Limb (tissue), 2 donors: ENCODE results near the gene MEI4.
"Not testable (repeated sequence)": the region's sequence is repeated elsewhere in the genome, so short reads cannot be mapped to it uniquely, and the experiment has no call there.

ENCODE experiments used
- DNase-seq, 2 donors: peaks; one replicate each; pipeline ENCODE4 v3.0.0-alpha.2; 2016; ENCODE audit errors: extremely low spot score in 2 of 2

Gene MEI4

DNA sequence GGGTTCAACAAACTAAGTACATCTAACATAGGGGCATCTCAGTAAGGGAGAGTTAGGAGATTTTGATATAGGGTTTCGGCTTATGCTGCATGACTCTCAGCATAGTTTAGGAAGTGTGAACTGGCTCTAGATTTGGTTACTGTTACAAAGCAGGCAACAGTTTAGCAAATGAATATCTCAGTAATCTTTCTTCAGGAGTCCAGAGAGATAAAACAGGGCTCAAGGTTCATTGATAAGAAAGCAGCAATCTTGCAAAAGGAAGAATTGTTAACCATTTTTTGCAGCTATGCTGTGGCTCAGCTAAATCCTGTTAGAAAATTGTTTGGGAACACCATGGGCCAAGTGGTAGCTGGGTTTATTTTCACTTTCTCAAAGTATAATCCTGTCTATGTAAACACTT is 161.3 kb downstream of the MEI4 start:
- DNase-seq, result no peak

DNA sequence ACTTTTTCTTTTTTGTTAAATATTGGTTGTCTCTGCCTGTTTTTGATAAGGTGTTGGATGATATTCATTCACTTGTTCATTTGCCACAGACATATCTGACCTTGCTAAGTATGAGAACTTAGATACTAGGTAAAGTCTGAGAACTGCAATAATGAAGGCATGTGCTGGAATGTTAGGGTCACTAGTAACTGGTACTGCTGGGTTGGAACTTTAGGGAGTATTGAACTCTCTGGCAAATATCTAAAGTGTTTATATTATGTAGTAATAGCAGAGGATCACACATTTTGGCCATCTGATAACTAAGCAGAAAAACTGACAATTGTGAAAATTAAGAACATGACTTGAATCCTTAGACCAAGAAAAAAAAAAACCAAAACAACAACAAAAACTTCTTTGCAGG is 162.7 kb downstream of the MEI4 start:
- no peak for DNase-seq

DNA sequence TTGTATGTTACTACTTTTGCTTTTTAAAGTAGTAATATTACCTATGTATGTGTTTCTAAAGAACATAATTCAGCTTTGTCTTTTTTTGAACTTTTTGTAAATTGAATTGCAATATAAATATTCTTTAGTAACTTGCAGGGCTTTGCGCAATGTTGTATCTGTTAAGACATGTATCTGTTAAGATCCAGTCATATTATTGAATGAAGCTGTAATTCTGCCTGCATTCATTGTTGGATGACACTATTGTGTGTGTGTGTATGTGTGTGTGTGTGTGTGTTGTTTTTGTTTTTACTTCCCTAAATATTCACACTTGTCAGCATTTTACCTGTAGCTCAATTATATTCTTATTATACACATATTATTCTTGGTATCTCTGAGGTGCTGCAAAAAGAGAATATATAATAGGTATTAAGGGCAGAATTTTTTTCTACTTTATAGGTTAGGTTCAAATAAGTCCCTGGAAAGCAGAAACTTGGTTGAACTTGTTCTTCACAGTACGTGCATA is 164.0 kb downstream of the MEI4 start:
- no peak for DNase-seq

DNA sequence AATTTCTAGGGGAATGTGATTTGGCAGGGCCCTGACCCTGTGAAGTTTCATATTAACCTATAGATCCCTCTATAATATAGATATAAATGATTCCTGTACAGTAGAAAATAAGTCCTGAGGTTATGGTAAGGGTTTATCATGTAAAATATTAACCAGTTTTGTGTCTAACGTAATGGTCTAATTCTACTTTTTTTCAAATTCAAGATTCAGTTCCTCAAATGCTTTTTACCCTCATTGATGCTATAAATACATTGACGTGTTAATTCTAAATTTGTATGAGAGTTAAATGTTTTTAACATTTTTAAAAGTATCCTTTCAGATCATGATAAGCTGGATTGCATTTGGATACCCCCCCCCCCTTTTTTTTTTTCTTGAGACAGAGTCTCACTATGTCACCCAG is 169.4 kb downstream of the MEI4 start:
- no peak for DNase-seq

DNA sequence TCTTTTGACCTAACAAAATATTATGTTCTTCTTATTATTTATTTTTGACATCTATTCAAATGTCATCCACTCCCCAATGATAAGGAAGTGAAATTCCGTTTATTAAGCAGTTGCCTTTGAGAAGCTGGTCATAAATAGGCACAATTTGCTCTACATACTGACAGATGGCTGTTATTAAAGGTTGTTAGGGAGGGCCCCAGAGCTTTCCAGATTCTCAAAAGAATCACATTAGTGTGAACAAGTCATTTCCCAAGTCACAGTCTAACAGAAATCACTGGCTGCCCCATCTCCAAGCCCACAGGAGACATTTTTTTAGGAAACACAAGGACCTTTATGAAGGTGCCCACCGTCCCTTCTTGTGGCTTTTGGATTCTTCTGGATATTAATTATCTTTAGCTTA is 172.4 kb downstream of the MEI4 start:
- no peak for DNase-seq

DNA sequence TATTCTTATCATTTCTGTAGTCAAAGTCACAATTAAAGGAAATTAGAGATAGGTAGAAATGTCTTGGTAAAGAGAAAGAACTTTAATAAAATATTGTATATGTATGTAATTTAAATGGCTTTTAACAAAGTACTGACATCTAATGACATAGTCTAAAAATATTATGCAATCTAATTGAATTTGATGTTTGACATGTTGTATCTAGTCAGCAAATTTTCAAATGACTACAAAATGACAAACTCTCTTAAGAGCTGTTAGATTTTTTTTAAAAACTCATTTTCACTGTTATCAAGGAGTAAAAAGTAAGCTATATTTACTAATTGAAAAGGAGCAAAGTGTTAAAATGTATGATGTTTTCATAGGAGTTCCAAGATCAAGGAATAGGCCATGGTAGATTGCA is 176.9 kb downstream of the MEI4 start:
- DNase-seq, result no peak

DNA sequence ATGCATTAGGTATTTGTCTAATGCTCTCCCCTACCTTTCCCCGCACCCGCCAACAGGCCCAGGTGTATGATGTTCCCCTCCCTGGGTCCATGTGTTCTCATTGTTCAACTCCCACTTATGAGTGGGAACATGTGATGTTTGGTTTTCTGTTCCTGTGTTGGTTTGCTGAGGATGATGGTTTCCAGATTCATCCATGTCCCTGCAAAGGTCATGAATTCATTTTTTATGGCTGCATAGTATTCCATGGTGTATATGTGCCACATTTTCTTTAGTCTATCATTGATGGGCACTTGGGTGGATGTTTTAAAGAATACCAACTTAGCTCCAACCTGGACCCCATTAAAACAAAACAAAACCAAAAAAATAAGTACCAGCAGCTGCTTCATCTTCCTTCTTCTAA is 180.9 kb downstream of the MEI4 start:
- DNase-seq, result not testable (repeated sequence)

DNA sequence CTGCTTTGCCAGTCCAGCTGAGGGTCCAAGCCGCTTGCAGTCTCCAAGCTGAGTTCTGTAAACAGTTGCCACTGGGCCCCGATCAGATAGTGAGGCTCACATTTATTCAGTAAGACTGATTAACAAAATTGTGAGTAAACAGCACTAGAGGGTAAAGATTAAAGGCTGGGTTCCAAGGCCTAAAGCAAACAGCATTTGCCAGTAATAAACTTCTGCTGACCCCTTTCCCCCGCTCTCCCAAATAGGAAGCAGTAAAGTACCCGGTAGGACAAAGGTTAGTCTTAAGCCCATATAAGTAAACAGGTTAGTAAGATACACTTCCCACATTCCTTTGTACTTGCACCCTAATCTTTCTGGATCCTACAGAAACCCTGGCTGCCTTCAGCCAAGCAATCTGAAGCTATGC is 181.8 kb downstream of the MEI4 start:
- DNase-seq, result no peak

DNA sequence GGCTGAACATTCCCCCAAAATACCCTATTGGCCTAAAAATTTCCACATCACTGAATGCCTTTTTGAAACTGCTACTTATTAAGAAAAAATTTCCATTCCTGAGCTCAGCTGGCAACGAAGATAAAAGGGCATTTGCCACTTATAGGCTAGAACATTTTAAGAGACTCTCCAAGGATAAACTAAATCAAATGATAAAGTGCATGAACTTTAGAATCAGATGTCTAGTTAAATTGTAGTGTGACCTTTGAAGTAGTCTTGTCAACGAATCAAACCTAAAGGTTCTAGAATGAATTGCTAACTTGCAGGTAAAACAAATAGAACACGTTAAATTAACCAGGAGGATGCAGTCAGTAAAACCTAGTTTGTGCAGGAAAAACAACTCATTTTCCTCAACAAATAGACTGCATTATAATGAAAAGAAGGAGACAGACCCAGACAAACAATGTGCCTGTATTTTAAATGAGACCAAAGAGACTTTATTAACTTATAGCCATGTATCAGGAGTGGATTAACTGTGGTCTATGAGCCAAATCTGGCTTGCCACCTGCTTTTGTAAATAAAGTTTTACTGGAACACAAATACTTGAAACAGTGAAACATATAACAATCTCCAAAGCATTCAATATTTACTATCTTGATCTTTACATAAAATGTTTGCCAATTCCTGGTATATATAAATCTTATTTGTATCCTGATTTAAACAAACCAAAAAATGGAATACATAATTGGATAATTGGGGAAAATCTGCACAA is 184.4 kb downstream of the MEI4 start:
- no peak for DNase-seq

DNA sequence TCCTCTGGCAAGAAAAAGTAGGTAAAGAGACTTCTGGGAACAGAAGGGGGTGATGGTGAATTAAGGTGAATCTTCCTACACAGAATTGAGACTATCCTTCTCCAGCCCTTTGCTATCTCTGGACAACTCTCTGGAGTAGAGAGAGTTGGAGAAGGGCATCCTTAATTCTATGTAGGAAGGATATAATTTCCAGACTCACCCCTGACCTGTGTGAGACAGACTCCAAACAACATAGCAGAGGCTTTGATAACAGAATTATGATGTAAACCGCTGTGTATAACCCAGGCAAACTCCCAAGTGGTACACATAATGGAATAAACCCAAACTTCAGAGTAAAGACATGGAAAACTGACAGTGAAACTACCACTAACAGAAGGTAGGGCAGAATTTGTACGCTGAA is 186.5 kb downstream of the MEI4 start:
- no peak for DNase-seq

DNA sequence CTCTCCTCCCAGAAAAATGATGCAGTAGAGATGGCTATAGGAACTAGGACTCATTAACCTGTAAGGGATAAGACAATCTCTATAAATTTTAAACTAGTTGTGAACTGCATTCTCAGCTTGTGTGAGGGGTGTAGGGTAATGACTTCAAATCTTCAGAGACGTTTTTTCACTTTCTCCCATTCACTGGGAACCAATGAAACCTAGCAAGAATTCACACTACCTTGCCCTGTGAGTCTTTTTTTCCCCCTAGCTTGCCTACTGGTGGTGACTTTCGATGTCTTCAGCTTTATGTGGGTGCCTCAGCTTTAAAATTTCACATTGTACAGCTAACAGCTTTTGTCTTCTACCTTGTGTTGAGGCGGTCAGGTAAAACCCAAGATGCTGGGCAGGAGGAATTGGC is 192.0 kb downstream of the MEI4 start:
- DNase-seq, result no peak

DNA sequence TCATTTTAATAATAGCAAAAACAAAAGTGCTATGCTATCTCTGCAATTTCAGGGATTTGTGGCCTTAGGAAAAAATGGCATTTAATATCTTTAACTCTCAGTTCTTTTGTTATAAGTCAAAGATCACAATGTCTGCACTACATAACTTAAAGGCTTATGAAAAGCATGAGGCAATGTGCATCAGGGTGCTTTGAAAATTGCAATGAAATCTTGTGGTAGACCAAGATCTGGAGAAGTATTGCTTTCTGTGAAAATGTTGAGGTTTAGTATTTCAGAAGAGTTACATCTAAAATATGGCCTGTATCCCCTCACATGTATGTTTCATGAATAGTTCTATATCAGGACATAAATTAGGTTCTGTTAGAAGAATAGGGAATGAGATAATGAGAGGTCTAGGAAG is 200.6 kb downstream of the MEI4 start:
- no peak for DNase-seq

DNA sequence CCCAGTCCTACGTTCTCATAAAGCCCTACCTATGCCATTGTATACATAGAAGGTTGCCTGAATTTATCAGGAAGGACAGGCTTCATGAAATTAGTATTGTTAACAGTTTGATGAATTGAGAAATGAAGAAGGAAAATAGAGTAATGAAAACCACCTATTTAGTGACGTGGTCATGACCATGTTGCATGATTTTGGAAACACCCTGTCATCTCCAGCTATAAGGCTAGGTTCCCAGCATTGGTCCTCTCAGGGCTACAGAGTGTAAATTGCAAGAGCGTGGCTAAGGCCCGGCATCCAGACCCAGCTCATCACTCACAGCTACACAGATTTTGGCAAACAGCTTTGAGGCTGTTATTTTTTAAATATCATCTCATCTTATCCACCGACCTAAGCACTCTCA is 203.6 kb downstream of the MEI4 start:
- no peak for DNase-seq

DNA sequence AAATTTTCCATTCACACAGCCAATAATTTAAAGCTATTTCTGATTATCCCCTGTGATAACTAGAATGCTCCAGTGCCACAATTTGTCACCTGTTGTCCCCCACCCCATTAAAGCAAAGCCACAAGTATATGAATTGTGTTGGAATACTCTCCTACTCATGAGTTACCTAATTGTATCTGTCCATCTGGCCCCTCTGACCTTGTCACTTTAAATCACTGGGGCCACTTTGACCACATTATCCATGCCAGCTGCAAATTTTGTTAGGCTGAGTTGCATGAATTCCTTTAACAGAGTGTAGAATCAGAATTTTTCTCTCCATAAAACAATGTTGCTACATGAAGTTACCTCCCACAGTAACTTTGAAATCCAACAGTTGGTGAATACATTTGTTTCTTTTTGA is 204.6 kb downstream of the MEI4 start:
- DNase-seq, result no peak

DNA sequence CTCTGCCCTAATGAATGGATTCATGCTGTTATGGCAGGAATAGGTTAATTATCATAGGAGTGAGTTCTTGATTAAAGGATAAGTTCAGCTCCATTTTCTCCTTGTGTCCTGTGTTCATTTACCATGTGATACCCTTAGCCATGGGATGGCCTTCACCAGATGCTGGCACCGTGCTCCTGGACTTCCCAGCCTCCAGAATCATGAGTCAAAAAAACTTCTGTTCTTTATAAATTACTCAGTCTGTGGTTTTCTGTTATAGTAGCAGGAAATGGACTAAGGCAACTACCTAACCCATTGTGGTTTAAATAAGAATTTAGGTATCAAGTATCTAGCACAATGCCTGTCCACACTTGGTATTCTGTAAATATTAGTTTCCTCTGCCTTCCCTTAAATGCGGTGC is 223.5 kb downstream of the MEI4 start:
- no peak for DNase-seq

DNA sequence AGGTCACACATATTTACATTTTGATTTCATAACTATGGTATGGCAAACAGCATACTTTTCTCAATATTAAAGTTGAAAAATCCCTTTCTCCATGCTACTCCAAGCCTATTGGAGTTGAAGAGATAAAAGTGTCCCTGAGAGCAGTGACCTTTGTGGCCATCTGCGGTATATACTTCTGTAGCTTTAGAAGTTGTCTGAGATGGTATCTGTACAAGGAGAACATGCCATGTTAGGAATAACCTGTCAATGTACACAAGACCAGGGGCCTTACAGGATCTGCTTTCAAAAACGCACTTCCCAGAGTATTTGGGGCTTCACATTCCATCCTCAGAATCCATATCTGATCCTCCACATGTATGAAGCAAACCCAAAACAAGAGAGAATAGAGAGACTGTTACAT is 226.7 kb downstream of the MEI4 start:
- no peak for DNase-seq

DNA sequence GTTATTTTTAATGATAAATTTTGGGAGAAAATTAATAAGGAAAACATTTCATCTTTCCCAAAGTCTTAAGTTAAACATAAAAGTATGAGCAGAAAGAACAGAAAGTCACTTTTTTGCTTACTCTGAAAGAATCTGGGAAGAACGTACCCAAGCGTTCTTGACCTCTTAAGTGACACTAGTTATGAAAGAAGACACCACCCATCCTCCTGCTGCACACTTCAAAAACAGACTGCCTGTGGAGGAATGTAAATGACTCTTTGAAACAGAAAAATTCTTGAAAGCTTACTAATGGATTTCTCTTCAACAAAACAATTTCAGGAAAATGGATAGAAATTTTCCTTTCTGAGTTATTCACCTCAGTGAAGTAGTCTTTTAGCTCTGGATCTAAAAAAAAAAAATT is 227.7 kb downstream of the MEI4 start:
- no peak for DNase-seq

DNA sequence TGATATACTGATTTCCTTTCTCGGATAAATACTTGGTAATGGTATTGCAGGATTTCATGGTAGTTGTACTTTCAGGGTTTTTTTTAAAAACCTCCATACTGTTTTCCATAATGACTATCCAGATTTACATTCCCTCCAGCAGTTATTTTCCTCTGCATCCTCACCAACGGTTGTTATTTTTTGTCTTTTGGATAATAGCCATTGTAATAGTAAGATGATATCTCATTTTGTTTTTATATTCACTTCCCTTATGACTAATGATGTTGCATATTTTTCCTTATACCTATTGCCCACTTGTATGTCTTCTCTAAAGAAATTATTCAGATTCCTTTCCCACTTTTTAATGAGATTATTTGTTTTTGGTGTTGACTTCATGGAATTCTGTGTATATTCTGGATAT is 231.0 kb downstream of the MEI4 start:
- DNase-seq, result no peak

DNA sequence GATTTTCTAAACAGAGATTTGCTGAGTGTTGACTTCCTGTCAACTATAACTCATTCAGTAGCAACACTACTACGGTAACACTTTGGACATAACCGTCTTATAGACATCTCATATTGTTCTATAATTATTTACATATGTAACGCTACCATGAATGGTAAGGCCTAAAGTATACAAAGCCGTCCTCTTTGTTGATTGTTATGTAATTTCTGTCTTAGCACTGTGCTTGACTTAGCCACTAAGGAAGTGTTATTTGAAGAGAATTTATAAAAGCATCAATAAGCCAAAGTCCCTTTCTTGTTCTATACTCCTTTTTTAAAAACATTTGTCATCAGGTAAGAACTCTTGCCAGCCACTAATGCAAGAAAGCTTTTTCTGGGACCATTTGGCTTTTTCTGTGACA is 240.6 kb downstream of the MEI4 start:
- DNase-seq, result no peak

DNA sequence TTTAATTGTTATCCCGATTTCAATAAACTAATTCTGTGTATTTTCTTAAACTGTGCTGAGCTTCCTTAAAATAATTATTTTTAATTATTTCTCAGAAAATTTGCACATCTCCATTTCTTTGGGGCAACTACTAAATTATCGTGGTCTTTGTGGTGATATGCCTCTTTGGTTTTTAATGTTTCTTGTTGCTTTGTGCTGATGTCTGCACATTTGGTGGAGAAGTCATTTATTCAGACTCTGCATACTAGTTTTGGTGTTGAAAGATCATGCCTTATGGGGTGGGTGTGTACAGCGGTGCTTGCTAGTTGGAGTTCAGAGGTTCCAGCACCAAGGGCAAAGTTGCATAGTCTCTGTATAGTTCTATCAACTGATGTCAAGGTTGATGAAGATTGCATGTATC is 253.2 kb downstream of the MEI4 start:
- no peak for DNase-seq

DNA sequence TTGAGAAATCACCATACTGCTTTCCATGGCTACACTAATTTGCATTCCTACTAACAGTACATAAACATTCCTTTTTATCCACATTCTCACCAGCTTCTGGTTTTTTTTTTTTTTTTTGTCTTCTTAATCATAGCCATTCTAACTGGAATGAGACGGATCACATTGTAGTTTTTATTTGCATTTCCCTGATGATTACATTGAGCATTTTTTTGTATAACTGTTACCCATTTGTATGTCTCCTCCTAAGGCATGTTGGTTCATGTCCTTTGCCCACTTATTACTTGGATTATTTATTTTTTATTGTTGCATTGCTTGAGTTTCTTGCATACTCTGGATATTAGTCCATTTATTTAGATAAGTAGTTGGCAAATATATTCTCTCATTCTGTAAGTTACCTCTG is 258.0 kb downstream of the MEI4 start:
- no peak for DNase-seq

DNA sequence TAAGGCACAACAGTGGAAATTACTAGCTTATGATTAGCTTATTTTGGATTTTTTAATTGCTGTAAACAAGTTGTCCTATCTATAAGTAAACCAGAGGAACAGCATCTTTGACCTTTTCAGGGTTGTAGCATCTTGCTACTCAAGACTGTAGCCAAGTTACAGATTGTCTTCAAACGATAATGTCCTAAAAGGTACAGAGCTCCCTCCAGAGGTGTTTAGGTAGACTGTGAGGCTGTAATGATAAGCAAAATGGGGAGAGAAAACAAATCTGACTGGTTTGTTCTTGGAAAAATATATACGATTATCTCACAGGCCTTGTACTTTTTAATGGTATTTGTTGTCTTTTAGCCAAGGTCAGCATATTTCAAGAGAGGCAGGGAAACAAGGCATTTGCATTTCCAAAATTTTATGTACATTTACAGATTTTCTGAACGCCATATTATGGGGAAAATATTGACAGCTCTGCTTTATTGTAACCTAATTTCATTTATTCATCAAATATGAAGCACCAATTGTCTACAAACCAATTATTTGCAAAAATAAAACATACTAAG is 273.4 kb downstream of the MEI4 start:
- DNase-seq, result no peak

DNA sequence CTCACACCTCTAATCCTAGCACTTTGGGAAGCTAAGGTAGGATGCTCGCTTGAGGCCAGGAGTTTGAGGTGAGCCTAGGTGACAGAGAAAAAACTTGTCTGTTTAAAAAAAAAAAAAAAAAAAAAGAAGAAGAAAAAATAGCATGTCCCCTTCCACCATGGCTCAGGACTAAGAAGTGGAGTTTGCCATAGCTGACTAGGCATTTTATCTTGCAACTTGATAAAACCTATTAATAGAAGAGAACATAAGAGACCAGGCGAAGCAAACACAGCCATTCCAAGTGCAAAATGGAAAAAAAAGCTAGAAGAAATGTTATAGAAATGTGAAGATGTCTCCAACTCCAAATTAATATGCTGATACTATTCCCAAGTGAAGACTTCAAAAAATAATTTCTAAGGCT is 277.5 kb downstream of the MEI4 start:
- DNase-seq, result no peak

DNA sequence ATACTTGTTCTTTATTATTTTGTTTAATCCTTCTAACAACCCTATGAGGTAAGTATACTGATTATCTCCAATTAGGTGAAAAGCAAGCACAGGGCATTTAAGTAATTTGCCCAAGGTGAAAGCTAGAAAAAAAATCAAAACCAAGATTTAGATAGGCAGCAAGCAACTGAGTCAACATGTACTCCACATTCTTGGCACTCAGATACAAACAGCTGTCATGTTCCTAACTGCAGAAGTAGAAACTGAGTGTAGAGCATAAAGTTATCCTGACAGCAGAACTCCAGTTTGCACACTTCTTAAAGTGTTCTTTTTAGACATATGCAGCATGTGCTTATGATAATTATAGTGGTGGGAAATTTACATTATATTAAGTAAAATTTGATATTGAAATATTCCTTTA is 278.1 kb downstream of the MEI4 start:
- no peak for DNase-seq
